Lower leg skin (tissue), 4 donors: ENCODE measurements around the gene C6orf89. TPM values are rescaled to one million over a fixed set of nuclear protein-coding genes. Genes with fewer than 3 reads are reported as not detected.

Experiments
- DNase-seq, 2 donors: peaks; one replicate each; pipeline ENCODE4 v3.0.0-alpha.2; 2019; ENCODE audit warnings: low spot score in 2 of 2
- H3K4me3 ChIP-seq: fragments of 200-600 bp; sonication (generic); 2 replicates; pipeline ENCODE4 v1.5.1; 2017; ENCODE audit warnings: mild to moderate bottlenecking, low read depth; ENCODE audit not compliant: poor library complexity, severe bottlenecking
- CTCF ChIP-seq, 3 donors: fragments of 450-650 bp; IDR thresholded peaks; one replicate each; pipeline ENCODE4 v1.5.1; 2016; ENCODE audit warnings: antibody characterized with exemption in 3 of 3, mild to moderate bottlenecking in 3 of 3, moderate library complexity in 2 of 3
- POLR2A ChIP-seq, 2 donors: fragments of 450-650 bp; IDR thresholded peaks; one replicate each; pipeline ENCODE4 v1.6.1; 2016 to 2017; ENCODE audit warnings: antibody characterized with exemption in 2 of 2, mild to moderate bottlenecking in 1 of 2, moderate library complexity in 1 of 2
- WGBS, 2 donors: methylation state at CpG; one replicate each; pipeline ENCODE4 v1.1.5; 2018; 5-methylcytosine and 5-hydroxymethylcytosine counted together
- intact Hi-C: fragments of 100-400 bp; cut with DNase I; formaldehyde crosslinking; loops from one replicate; pipeline ENCODE4 v1.15.0; 2023; ENCODE audit warnings: low total_unique reads
- total RNA-seq, 4 donors: library from RNA; depleted of rRNA; stranded (reverse); fragments of >200 nt; gene quantifications; one replicate each; pipeline ENCODE4 v1.1.0, GENCODE V29; 2016

C6orf89 gene
- total RNA-seq, 4 donors from 2014 or later, result 27.5 to 47.4 (median 30.5) TPM

DNA sequence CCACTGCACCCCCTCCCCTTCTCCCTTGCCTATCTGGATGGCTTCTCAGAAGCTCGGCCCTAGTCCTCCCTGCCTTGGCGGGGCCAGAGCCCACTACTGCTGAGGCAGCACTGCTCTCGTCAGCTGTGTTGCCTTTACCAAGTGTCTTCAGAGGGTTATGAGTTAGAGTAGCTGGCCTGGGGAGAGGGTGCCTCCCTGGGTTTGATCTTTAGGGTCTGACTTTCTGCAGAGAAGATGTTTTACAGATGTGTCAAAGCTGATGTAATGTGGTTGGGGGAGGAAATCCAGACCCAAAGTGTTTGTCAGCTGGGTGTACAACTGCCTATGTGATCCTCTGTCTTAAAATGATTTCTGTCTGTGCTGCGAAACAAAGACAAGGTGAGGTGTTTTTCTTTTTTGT, 38.4 kb downstream of the C6orf89 start:
- H3K4me3 ChIP-seq, result no peak overlapping the region
- WGBS, 2 donors, result 71 to 84% methylated on average over 4 of the region's 4 CpGs
- no peak for DNase-seq
- TF ChIP-seq POLR2A (IDR thresholded peaks at IDR 0.05) (no peak), CTCF (IDR thresholded peaks at IDR 0.05) (no peak)
- intact Hi-C loops, result no loop called here

DNA sequence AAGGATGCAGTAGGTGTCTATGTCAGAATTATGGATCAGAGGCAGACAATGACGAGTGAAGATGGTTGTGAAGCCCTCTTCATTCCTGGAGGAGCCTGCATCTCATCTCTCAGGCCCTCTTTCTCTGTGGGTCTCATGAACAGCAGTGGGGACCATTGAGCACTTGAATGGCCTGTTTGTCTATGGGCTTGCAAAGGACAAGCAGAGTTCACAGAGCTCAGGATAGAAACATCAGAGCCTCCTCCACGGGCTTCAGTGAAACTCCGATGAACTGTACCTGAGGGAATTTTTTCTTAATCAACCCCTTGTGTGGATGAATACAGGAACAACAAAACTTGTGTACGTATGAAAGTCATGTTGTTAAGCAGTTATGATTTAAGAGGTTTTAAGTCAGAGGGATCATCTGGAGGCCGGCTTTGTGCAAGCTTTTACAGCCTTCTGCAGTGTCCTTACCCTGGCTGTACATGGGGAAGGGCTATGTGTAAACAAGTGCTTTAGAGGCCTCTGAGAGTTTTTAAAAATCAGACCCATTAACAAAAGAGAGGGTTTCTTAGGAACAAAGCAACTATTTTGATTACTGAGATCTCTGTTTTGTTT, 39.1 kb downstream of the C6orf89 start:
- DNase-seq, result no peak
- WGBS, 2 donors, result 70 to 81% methylated on average over 5 of the region's 5 CpGs
- intact Hi-C loops, result no loop called here
- H3K4me3 ChIP-seq, result no peak overlapping the region
- TF ChIP-seq POLR2A (IDR thresholded peaks at IDR 0.05), result no peak
- no peak for TF ChIP-seq CTCF (IDR thresholded peaks at IDR 0.05)

GRCh38 chr6:36925809-36926208, 40.1 kb downstream of the C6orf89 start:
- H3K4me3 ChIP-seq, result no peak overlapping the region
- DNase-seq, result no peak
- TF ChIP-seq POLR2A (IDR thresholded peaks at IDR 0.05), result no peak
- no peak for TF ChIP-seq CTCF (IDR thresholded peaks at IDR 0.05)
- intact Hi-C loops, result no loop called here
- WGBS, 2 donors, result 93 to 97% methylated on average over 4 of the region's 4 CpGs

- DNase-seq, result no peak
- TF ChIP-seq POLR2A (IDR thresholded peaks at IDR 0.05), result no peak
- no peak for TF ChIP-seq CTCF (IDR thresholded peaks at IDR 0.05)
- H3K4me3 ChIP-seq, result no peak overlapping the region
- 86 to 88% methylated on average over 10 of the region's 10 CpGs for WGBS, 2 donors
- intact Hi-C loops, result no loop called here
Measured at GRCh38 chr6:36926708-36927513, 41.2 kb downstream of the C6orf89 start.

- intact Hi-C loops, result no loop called here
- TF ChIP-seq CTCF (IDR thresholded peaks at IDR 0.05), result no peak
- no peak for TF ChIP-seq POLR2A (IDR thresholded peaks at IDR 0.05)
- 58 to 76% methylated on average over 13 of the region's 13 CpGs for WGBS, 2 donors
- DNase-seq, result no peak
- H3K4me3 ChIP-seq, result no peak overlapping the region
Measured at GRCh38 chr6:36927691-36928546, 42.2 kb downstream of the C6orf89 start.
